Brain microvascular endothelial cell (primary cell): ENCODE data around the gene GPR78.
A peak's percentile ranks its signal among the peaks of the same experiment; 100 is the strongest.

Experiments
- DNase-seq: peaks from one replicate; pipeline ENCODE4 v3.0.0-alpha.2; 2020
- H3K27ac ChIP-seq: fragments of 250-450 bp; sonication (Bioruptor Pico); 2 replicates; pipeline ENCODE4 v1.5.1; 2020; ENCODE audit warnings: mild to moderate bottlenecking, moderate library complexity
- H3K27me3 ChIP-seq: fragments of 250-450 bp; sonication (Bioruptor Pico); replicated peaks from 2 replicates; pipeline ENCODE4 v1.5.1; 2020; ENCODE audit warnings: mild to moderate bottlenecking
- H3K36me3 ChIP-seq: fragments of 250-450 bp; sonication (Bioruptor Pico); replicated peaks from 2 replicates; pipeline ENCODE4 v1.5.1; 2020; ENCODE audit warnings: mild to moderate bottlenecking
- H3K4me3 ChIP-seq: 2 replicates; pipeline ENCODE4 v1.5.1; 2011; ENCODE audit warnings: low read depth, mild to moderate bottlenecking, control low read depth, low read length, moderate library complexity
- CTCF ChIP-seq: IDR thresholded peaks from 2 replicates; pipeline ENCODE4 v1.5.1; 2011; ENCODE audit warnings: low read depth, mild to moderate bottlenecking, moderate library complexity, low read length, control low read depth, inconsistent platforms; ENCODE audit errors: missing control alignments
- in situ Hi-C: cut with HindIII; loops from 2 replicates; pipeline ENCODE4 v1.10.0; 2017; ENCODE audit warnings: low sequenced_read_pairs, low pct_ligation_motif_present

Gene GPR78

GRCh38 chr4:8560265-8561047 lies 19.7 kb upstream of the GPR78 start:
- Histone ChIP-seq H3K4me3 (no peak overlapping the region), H3K27me3 (no peaks in the 10 kb centered on the region), H3K36me3 (no peaks in the 10 kb centered on the region), H3K27ac (no peak overlapping the region)
- TF ChIP-seq CTCF: no peak
- peak; percentile 8 for DNase-seq
- in situ Hi-C loops: no loop called here

- Histone ChIP-seq H3K27me3 (no peaks in the 10 kb centered on the region), H3K36me3 (no peaks in the 10 kb centered on the region), H3K4me3 (no peak overlapping the region), H3K27ac (no peak overlapping the region)
- TF ChIP-seq CTCF: no peak
- no peak for DNase-seq
- in situ Hi-C loops: no loop called here
Observed at GRCh38 chr4:8564595-8564994, 15.6 kb upstream of the GPR78 start.

GRCh38 chr4:8568068-8568668 lies 12.0 kb upstream of the GPR78 start:
- DNase-seq: peak; percentile 16
- H3K27ac ChIP-seq: no peak overlapping the region
- H3K36me3 ChIP-seq: no peaks in the 10 kb centered on the region
- H3K27me3 ChIP-seq: no peaks in the 10 kb centered on the region
- in situ Hi-C loops: no loop called here
- no peak overlapping the region for H3K4me3 ChIP-seq
- no peak for TF ChIP-seq CTCF

GRCh38 chr4:8570201-8570600 lies 10.0 kb upstream of the GPR78 start:
- in situ Hi-C loops: no loop called here
- no peak for DNase-seq
- no peak for TF ChIP-seq CTCF
- H3K4me3 ChIP-seq: no peak overlapping the region
- H3K27me3 ChIP-seq: peaks cover 2% of the 10 kb centered on the region
- H3K36me3 ChIP-seq: no peaks in the 10 kb centered on the region
- no peak overlapping the region for H3K27ac ChIP-seq

- H3K4me3 ChIP-seq: no peak overlapping the region
- TF ChIP-seq CTCF: no peak
- in situ Hi-C loops: no loop called here
Observed at GRCh38 chr4:8571702-8572685, 8.2 kb upstream of the GPR78 start.

More at GRCh38 chr4:8571702-8572685, 8.2 kb upstream of the GPR78 start:
- H3K27ac ChIP-seq: no peak overlapping the region
- H3K27me3 ChIP-seq: peaks cover 5% of the 10 kb centered on the region
- no peak for DNase-seq
- no peaks in the 10 kb centered on the region for H3K36me3 ChIP-seq
